Inflammatory macrophage treated with lipopolysaccharide for 4 hours (primary cell): ENCODE measurements around the gene FOXD3.

Source experiments
- DNase-seq: peaks from one replicate; pipeline ENCODE4 v3.0.0-alpha.2; 2020

The FOXD3 gene

DNA sequence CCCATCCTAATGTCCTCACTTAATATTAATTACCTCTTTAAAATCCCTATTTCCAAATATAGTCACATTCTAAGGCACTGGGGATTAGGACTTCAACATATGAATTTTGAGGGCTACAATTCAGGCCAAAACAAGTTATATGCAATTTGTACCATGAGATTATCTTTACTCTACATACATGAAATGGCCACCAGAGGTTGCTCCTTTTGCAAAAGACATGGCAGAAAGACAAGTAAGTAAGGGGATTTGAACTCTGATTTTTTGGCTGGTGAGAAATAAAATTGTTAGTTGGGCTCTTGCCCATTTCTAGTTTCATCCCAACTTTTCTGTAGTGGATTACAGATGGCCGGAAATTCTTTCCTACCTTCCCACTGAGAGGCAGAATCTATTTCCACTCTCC, 40.2 kb downstream of the FOXD3 start:
- DNase-seq: no peak

DNA sequence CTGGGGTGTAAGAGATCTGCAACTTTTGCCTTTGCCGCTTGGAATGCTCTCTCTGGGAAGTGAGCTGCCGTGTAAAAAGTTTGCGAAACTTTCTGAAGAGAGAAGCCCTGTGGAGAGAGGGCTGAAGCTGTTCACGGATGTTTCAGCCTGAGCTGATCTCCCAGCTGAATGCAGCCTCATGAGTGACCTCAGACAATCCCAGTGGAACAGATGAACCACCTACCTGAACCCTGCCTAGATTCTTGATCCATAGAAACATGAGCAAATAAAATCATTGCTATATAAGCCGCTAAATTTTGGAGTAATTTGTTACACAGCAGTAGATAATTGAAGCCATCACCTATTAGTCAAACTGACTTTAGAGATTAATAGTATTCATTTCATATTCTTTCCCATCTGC, 40.6 kb downstream of the FOXD3 start:
- DNase-seq: no peak

DNA sequence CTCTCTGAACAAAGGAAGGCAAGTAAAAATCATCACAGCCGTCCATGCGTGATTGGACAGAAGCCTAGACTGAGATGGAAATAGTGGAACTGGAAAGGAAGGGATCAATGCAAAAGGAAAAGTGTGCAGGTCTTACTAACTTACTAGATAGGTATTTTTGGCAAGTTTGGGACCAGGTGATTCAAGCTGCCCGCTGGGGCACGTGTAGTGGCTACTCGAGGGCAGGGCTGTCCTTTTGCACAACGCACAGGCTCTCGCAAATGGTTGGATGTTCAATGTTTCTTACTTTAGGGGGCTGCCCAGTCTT, 44.5 kb downstream of the FOXD3 start:
- DNase-seq: no peak

DNA sequence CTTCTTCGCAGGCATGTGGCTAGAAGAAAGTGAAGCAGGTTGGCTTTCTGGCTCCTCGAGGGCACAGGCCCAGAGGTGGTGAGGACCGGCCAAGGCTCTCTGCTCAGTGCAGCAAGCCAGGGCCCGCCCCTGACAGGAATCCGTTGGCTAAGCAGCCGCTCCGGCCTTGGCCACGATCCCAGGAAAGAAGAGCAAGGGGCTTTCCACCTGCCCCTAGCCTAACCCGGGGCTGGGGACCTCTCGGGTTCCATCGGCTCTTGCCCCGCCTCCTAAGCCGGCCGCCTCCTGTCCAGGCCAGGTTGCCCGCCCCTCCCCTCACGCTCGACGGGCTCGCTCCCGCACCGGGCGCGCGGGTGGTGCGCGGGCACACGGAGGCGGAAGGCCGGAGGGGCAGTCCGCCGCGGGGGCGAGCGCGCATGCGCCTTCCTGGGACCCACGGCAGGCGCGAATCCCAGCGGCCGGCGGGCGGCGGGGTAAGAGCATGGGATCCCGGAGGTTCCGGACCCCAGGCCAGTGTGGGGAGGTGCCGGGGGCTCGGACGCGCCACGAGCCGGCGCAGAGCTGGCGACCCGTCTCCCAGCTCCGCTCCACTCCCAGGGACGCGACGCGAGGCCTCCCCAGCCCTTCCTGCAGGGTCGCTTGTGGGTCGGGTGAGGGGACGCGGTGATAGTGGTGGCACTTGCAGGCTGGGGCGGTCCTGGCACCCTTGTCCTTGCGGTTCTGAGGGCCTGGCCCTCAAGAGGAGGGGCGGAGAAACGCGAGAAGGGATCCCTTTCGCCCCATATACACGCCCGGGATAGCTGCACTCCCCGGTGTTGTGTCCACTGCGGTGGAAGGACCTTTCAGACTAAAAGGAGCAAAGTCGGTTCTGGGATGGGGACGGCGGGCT, 45.1 kb downstream of the FOXD3 start, which contains the start of gene ALG6:
Gene ALG6, plus strand, starts transcription at position 413 of the 889 bp plus-strand sequence. CDS start 3,351 bp downstream, outside the sequence.
- peak; percentile 95 for DNase-seq

DNA sequence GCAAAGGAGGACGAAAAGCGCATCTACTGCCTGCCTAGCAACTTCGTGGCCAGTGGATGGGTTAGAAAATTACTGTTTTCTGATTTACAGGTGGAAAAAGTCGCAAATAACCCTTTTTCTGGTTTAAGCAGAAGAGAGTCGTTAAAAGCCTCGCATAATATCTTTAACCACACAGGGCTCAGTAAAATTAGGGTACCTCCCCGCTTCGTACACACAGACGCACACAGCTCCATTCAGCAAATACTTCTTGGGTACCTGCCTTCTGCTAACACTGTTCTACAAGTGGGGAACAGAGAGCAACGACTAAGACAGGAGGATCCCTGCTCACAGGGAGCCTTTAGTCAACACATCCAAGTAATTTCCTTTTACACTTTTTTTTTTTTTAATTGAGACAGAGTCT, 45.8 kb downstream of the FOXD3 start:
- DNase-seq: no peak
